Superior temporal gyrus (tissue), 1 donor: ENCODE data around the gene SLCO3A1.
A peak's percentile ranks its signal among the peaks of the same experiment; 100 is the strongest.
"Not testable (repeated sequence)": the region's sequence is repeated elsewhere in the genome, so short reads cannot be mapped to it uniquely, and the experiment has no call there.

Source experiments
- DNase-seq: peaks from one replicate; pipeline ENCODE4 v3.0.0-alpha.2; 2016; ENCODE audit errors: extremely low spot score

The SLCO3A1 gene

GRCh38 chr15:91939403-91939831 is 85.9 kb downstream of the SLCO3A1 start:
- DNase-seq: no peak

DNA sequence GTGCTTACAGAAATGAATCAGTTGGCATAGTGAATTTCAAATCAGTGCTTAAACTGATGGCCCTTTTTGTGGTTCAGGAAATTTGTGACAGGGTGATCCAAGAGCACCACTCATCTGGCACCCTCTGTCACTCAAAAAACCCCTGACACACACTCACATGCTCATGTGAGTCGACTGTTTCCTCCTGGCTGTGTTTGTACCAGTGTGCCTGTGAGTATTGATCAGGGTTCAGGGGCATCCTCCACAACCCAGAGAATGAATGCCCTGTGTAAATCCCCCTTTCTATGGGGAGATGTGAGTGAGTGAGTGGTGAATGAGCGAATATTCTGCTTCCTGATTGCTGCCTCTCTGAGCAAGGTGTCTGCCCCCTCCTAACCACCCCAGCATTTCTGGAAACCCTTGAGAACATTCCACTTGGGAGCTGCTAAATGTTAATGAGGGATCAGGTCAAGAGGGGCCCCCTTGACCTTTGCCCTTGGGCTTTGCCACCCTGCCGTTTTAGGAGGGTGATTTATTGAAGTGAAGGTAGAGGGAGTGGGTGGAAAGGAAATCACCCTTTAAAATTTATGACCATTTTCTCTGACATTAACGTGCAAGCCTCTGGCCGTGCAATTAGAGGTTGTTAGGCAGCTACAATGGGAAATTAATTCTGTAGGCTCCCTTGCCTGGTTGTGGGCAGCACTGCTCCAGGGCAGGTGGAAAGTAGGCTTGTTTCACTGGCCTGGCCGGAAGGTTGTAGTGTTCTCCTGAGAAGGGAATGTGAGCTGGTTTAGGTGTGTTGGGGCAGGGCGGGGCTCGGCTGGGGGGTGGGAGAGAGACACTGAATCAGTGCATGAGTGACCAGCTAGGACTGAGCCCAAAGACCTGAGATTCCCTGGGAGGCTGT is 87.2 kb downstream of the SLCO3A1 start:
- DNase-seq: no peak

DNA sequence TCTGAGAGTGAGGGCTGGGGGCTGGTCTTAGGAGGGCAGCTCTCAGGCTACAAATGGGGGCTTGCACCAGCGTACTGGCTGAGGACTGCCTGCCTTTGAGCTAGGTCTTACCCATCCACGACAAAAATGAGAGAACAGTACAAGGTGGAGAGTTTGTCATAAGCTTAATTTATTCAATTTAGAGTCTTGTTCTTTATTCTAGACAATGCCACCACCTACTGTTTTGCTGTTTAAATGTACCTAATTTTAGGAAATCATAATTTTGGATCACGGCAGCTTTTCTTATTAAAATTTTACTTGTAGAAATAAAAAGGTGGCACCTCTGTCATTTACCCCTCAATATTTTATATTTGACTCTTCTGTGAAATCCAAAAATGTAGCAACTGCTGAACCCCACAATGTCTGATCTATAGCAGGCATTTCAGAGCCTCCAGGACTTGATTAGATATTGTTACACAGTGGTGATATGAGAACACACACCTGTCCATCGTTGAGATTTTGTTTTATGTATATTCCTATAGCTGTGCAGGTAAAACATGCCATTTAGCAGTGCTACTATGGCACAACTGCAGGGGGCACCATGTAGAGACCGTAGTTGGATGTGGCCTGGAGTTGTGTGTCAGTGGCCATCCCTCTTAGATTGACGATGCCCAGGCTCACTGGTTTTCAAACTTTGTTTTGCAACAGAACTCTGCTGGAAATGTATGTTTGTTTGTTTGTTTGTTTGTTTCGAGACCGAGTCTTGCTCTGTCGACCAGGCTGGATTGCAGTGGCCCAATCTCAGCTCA is 88.6 kb downstream of the SLCO3A1 start:
- DNase-seq: no peak

DNA sequence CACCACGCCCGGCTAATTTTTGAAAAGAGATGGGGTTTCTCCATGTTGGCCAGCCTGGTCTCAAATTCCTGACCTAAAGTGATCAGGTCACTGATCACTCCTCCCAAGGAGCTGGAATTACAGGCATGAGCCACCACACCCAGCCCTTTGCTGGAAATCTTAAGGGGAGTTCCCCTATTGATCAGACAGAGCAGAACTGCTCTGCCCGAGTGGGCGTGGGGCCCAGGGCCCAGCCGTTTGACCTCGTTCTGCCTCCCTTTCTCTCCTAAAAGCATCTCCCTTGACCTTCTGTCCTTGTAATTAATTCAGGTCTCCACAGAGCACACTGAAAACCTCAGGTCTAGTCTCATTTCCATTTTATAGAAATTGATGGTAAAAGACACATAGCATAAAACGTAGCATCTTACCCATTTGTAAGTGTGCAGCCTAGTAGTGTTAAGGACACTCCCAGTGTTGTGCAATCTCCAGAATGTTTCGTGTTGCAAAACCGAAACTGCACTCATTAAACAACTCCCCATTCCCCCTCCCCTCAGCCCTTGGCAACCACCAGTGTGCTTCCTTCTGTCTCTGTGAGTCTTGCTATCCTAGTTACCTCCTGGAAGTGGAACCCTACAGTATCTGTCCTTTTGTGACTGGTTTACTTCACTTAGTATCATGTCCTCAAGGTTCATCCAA is 89.3 kb downstream of the SLCO3A1 start:
- peak; percentile 61 for DNase-seq

DNA sequence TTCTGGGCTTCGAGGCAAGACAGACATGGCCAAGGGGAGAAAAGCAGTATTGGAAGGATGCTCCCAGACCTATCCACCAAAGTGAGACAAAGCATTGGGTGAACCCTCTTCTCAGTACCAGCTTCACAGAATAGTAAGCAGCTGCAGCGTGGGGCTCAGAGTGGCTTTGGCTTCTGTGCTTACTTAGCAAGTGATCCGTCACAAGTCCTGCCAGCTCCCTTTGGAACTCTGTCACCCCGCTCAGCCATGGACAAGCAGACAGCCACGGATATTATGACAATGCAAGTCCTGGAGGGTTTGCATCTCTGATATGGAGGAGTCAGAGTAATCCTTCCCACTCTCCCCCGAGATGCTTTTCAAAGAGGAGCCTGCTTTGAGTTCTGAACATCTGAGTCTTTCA is 90.8 kb downstream of the SLCO3A1 start:
- no peak for DNase-seq

GRCh38 chr15:91945385-91945784 is 91.9 kb downstream of the SLCO3A1 start:
- no peak for DNase-seq

DNA sequence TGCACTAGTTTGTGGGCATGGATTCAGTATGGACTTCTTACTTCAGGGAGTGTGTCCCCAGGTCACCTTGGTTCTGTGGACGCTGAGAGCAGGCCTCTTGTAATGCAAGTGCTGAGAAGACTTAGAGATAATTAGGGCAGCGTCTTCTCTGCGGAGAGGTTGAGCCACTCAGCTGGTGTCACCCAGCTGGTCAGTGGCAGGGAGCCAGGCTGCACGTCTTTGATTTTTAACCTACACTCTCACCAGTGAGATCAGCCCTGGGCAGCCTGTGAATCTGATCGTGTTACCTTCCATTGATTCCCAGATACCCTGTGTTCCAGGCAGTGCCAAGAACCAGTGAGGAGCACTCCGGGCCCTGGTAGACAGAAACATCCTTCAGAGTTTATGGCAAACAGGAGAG is 92.6 kb downstream of the SLCO3A1 start:
- DNase-seq: no peak

- no peak for DNase-seq
Measured at GRCh38 chr15:91946581-91947292, 93.2 kb downstream of the SLCO3A1 start.

- DNase-seq: no peak
Measured at GRCh38 chr15:91947293-91947679, 93.8 kb downstream of the SLCO3A1 start.

DNA sequence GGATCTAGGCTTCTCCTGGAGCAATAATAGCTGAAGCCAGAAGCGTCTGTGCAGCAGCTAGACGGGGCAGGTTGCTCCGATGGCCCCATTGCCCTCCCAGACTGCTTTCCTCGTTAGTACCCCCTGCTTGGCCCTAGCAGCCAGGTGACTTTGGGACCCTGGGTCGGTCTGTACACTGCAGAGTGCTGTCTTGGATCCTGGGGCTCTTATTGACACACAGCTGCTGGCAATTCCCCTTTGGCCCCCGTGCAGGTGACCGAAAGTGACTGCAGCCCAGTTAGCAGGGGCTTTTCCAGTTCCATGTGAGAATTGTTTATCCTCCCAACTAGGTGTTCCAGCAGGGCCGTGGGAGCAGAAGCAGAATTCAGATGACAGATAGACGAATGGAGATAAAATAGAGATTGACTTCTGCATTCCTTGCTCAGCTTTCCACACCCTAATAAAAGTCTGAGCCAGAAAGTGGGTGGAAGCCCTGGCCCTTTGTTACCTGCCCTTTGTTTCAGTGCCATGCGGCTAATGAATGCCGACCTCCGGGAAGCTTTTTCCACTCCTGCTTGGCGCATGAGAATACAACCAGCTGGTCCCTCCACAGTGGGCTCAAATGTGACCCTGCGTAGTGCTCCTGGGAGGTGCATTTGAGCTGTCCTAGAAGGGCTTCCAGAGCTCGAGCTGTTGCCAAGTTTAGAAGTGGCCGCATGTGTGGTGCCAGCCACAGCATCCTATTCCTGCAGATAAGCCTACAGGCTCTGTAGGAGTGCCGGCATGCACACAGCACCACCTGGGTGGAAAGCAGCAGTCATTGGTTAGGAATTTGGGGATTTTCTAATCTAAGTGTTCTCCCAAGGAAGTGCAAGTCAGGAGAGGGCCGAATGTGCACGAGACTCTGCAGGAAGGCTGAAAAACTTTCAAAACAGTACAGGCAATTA is 94.4 kb downstream of the SLCO3A1 start:
- no peak for DNase-seq

GRCh38 chr15:91949361-91949760 is 95.9 kb downstream of the SLCO3A1 start:
- DNase-seq: no peak

GRCh38 chr15:91950054-91950453 is 96.5 kb downstream of the SLCO3A1 start:
- no peak for DNase-seq

DNA sequence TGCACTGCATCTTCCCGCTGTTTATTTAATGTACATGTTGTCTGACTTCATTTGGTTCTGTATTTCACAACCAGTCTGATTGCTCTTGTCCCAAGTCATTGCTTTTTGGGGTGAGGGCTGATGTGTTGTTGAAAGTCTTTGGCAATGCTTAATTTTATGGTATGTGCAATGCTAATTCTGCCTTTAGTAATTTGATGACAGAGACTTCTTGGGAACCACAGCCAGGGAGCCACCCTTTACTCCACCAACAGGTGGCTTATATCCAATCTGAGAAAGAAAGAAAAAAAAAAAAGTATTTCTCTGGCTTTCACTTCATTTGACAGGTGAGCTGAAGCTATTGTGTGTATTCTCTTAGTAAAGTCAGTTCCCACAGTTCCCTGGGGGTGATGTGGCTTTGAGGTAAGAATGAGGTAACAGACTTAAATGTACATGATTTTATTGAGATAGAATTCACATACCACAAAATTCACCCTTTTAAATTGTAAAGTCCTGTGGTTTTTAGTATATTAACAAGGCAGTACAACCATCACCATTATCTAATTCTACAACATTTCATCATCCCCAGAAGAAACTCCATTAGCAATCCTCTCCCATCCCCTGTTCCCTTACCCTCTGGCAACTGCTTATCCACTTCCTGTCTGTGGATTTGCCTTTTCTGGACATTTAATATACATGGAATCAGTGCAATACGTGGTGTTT is 97.3 kb downstream of the SLCO3A1 start:
- DNase-seq: no peak

DNA sequence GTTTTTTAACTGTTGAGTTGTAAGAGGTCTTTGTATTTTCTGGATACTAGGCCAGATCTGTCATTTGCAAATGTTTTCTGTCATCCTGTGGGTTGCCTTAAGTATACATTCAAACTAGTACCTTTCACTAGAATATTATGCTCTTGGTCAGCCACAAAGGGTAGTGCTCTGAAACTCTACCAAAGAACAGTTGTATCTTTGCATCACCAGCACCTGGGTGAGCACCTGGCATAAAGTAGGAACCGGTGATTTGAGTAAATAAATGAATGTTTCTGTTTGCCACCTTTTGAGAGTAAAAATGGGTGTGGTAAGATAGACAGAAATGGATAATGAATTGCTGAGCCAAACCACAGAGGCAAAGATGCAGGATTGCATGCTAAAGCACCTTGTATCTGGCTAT is 98.7 kb downstream of the SLCO3A1 start:
- no peak for DNase-seq

GRCh38 chr15:91953432-91953831 is 99.9 kb downstream of the SLCO3A1 start:
- no peak for DNase-seq

GRCh38 chr15:91954292-91954691 is 100.8 kb downstream of the SLCO3A1 start:
- no peak for DNase-seq

DNA sequence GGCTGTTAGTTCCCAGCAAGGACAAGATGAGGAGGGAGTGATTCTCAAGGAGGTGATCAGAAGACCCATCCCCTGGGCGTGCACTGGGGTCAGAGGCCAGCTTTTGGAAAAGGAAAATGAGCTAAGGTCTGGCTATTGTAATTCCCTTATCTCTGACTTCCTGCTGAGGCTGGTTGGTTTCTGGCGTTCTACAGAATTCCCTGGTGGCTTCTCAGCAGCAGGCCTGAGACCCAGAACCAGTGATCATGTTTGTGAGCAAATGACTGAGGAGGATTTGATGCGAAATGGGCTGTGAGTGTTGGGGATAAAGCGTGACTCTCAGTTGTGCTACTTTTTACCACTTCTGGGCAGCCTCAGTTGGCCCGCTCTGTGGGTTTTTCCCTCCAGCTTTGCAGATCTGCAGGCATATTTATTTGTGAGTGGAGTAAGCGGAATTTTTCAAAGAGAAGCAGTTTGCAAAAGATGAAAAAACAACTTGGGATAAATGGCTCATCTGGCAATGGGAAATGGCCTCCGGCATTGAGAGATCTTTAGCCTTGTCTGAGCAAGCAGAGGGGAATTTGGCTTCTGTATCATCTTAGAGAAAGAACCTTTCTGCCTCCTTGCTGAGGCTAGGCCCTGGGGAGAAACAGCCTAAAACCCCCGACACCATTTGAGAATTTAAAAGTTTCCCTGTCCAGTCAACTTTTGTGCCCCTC is 102.7 kb downstream of the SLCO3A1 start:
- no peak for DNase-seq

- no peak for DNase-seq
Measured at GRCh38 chr15:91961357-91961756, 107.8 kb downstream of the SLCO3A1 start.

- not testable (repeated sequence) for DNase-seq
Measured at GRCh38 chr15:91963747-91964146, 110.2 kb downstream of the SLCO3A1 start.
